ENCODE measurements around the gene ZBTB11. TPM values are rescaled to one million over a fixed set of nuclear protein-coding genes. Genes with fewer than 3 reads are reported as not detected.

ZBTB11 gene
- total and polyA plus RNA-seq, 10 of the 15 experiments (the other 5 are each of a cell fraction or from before 2014, with no cell fraction given) = 3.5 to 25.7 (median 18.0) TPM

DNA sequence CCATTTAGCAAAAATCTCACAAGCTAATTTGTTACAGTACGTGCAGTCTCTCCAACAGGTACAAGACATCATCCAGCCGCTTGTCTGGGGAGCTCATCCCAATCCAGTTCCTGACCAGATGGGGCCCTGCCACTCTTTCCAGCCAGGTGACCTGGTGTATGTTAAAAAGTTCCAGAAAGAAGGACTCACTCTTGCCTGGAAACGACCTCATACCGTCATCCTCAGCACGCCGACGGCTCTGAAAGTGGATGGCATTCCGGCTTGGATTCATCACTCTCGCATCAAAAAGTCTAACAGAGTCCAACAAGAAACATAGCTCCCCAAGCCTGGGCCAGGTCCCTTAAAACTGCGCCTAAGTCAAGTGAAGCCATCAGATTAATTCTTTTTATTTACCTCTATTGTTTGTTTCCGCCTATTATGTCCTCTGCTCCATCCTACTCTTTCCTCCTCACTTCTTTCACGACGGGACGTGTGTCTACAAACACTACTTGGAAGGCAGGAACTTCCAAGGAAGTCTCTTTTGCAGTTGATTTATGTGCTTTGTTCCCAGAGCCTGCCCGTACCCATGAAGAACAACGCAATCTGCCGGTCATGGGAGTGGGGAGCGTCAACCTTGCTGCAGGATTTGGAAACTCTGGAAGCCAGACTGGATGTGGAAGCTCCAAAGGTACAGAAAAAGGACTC lies 37.5 kb downstream of the ZBTB11 start:
- ChIA-PET RAD21 (ENCODE audit: unreplicated experiment) (interaction anchor here (0.7 kb wide), 1 partner anchor 914 kb away, joined by 3 read pairs; no protein-coding TSS in a partner anchor), POLR2A (no interaction called here), CTCF (interaction anchor here (1.0 to 4.2 kb wide), 3 partner anchors 61 to 571 kb away, joined by 3 to 22 read pairs (median 4); partner anchors contain the start of gene PCNP), SMC1A (ENCODE audit: uncharacterized antibody, unreplicated experiment) (interaction anchor here (0.8 to 1.6 kb wide), 4 partner anchors 10 to 356 kb away, joined by 3 to 4 read pairs (median 3); no protein-coding TSS in a partner anchor)
- DNase-seq (ENCODE audit: low read depth, low spot score) (no peak), ATAC-seq (no peak), FAIRE-seq (no peak)
- Histone ChIP-seq H3K79me2 (ENCODE audit: control insufficient read depth, insufficient read depth, low read length) (no peaks in the 10 kb centered on the region), H3K4me3 (no peak overlapping the region), H3K9ac (ENCODE audit: control insufficient read depth, insufficient read depth, low read length) (no peak overlapping the region), H3K27me3 (replicated peaks in 1 of 2; ENCODE audit: control insufficient read depth in 2 of 2, insufficient read depth in 2 of 2, low read length in 1 of 2) (no peaks in the 10 kb centered on the region; a peak in 1 of 4 replicates), H3K36me3 (ENCODE audit: control insufficient read depth in 2 of 2, insufficient read depth in 2 of 2, low read length in 1 of 2) (no peaks in the 10 kb centered on the region), H3K4me2 (ENCODE audit: control insufficient read depth, insufficient read depth) (no peak overlapping the region), H3K9me3 (replicated peaks; ENCODE audit: control insufficient read depth, insufficient read depth, low read length) (no peaks in the 10 kb centered on the region), H4K20me1 (ENCODE audit: control insufficient read depth, insufficient read depth) (no peaks in the 10 kb centered on the region), H3K4me1 (ENCODE audit: control insufficient read depth, insufficient read depth, low read length) (no peaks in the 10 kb centered on the region; the same call in 1 of the 2 replicates), H2AFZ (ENCODE audit: control insufficient read depth, low read depth, low read length) (no peak overlapping the region), H3K27ac (ENCODE audit: control insufficient read depth, insufficient read depth) (no peak overlapping the region)
- TF ChIP-seq ATF2 (IDR thresholded peaks at IDR 0.05; ENCODE audit: low read length) (no peak), RELA (IDR thresholded peaks at IDR 0.05; ENCODE audit: borderline replicate concordance, partially characterized antibody) (no peak), NBN (IDR thresholded peaks at IDR 0.05) (no peak), SREBF1 (IDR thresholded peaks at IDR 0.05; ENCODE audit: low read length) (no peak), PRDM15 (CRISPR knock-in tag; IDR thresholded peaks at IDR 0.05) (no peak), EP300 (IDR thresholded peaks at IDR 0.05; ENCODE audit: borderline replicate concordance in 1 of 2, control insufficient read depth in 1 of 2, low read depth in 2 of 2, low read length in 2 of 2) (no peak), RB1 (IDR thresholded peaks at IDR 0.05; ENCODE audit: borderline replicate concordance) (no peak)
- BruUV-seq (replicated peaks) = no TSS peak
- WGBS (ENCODE audit: insufficient coverage, insufficient replicate concordance, low lambda C conversion rate, missing lambda C conversion rate) = 80% methylated on average over 18 of the region's 18 CpGs
- in situ Hi-C loops (cut with MboI) = loop anchor here (5.0 kb wide), 1 partner anchor 567 kb away; no protein-coding TSS in a partner anchor
- intact Hi-C loops (cut with micrococcal nuclease; ENCODE audit: unreplicated experiment) = no loop called here
